ENCODE data around the gene OXSR1.

Gene OXSR1

GRCh38 chr3:38154033-38154494 lies 11.3 kb upstream of the OXSR1 start:
- Histone ChIP-seq H3K27ac (ENCODE audit: low read depth, low read length) (peak overlapping the region; percentile 70), H3K9ac (ENCODE audit: low read length) (no peak overlapping the region), H4K12ac (ENCODE audit: low read depth, low read length) (no peak overlapping the region), H3K4me3 (ENCODE audit: low read depth, low read length) (no peak overlapping the region), H3K79me1 (ENCODE audit: low read length) (peaks cover 3% of the 10 kb centered on the region), H3K9me3 (ENCODE audit: insufficient read depth, low read depth, low read length) (no peaks in the 10 kb centered on the region), H2BK12ac (ENCODE audit: low read length) (no peak overlapping the region), H3K79me2 (ENCODE audit: control insufficient read depth, insufficient read depth, low read length, poor library complexity) (no peaks in the 10 kb centered on the region), H2BK5ac (ENCODE audit: low read depth, low read length, poor library complexity) (no peak overlapping the region), H3K4me2 (ENCODE audit: low read length) (peak overlapping the region; percentile 22), H2AFZ (ENCODE audit: insufficient read depth, low read length, poor library complexity) (no peak overlapping the region), H3K27me3 (ENCODE audit: insufficient read depth, low read length) (no peaks in the 10 kb centered on the region), H3K4ac (ENCODE audit: low read depth, low read length) (no peak overlapping the region), H3K36me3 (ENCODE audit: control insufficient read depth in 1 of 2, insufficient read depth in 2 of 2, low read length in 2 of 2) (no peaks in the 10 kb centered on the region), H3K4me1 (ENCODE audit: control insufficient read depth in 1 of 2, insufficient read depth in 2 of 2, low read length in 2 of 2) (peaks cover 3 to 16% of the 10 kb centered on the region in 2 experiments), H3K14ac (ENCODE audit: low read length) (no peak overlapping the region), H3K18ac (ENCODE audit: low read length) (no peak overlapping the region), H2BK120ac (ENCODE audit: insufficient read depth, low read length, poor library complexity) (no peak overlapping the region), H3K23ac (ENCODE audit: low read length) (no peak overlapping the region), H4K8ac (ENCODE audit: low read depth, low read length) (no peak overlapping the region), H4K91ac (ENCODE audit: low read depth, low read length) (no peak overlapping the region), H2AK5ac (ENCODE audit: low read length) (no peak overlapping the region)
- DNase-seq: peak; percentile 87 to 98
- WGBS (ENCODE audit: extremely low coverage, insufficient coverage, insufficient read length): no CpG with 5 or more reads among the region's 2 CpGs

- no peaks in the 10 kb centered on the region for H3K9me3 ChIP-seq (ENCODE audit: insufficient read depth, low read depth, low read length)
- H2BK120ac ChIP-seq (ENCODE audit: insufficient read depth, low read length, poor library complexity): no peak overlapping the region
- no peak overlapping the region for H4K91ac ChIP-seq (ENCODE audit: low read depth, low read length)
- no CpG with 5 or more reads among the region's 2 CpGs for WGBS (ENCODE audit: extremely low coverage, insufficient coverage, insufficient read length)
- H3K79me2 ChIP-seq (ENCODE audit: control insufficient read depth, insufficient read depth, low read length, poor library complexity): no peaks in the 10 kb centered on the region
- no peak overlapping the region for H4K8ac ChIP-seq (ENCODE audit: low read depth, low read length)
- no peak overlapping the region for H3K9ac ChIP-seq (ENCODE audit: low read length)
- no peak overlapping the region for H3K23ac ChIP-seq (ENCODE audit: low read length)
- H2BK12ac ChIP-seq (ENCODE audit: low read length): peak overlapping the region; percentile 74
- H3K27me3 ChIP-seq (ENCODE audit: insufficient read depth, low read length): no peaks in the 10 kb centered on the region
- peak; percentile 83 to 89 for DNase-seq
- H3K18ac ChIP-seq (ENCODE audit: low read length): no peak overlapping the region
- no peak overlapping the region for H2AK5ac ChIP-seq (ENCODE audit: low read length)
- no peak overlapping the region for H3K4ac ChIP-seq (ENCODE audit: low read depth, low read length)
- H3K4me3 ChIP-seq (ENCODE audit: low read depth, low read length): no peak overlapping the region
- no peak overlapping the region for H2AFZ ChIP-seq (ENCODE audit: insufficient read depth, low read length, poor library complexity)
- peak overlapping the region; percentile 70 for H3K27ac ChIP-seq (ENCODE audit: low read depth, low read length)
- H3K4me1 ChIP-seq (ENCODE audit: control insufficient read depth in 1 of 2, insufficient read depth in 2 of 2, low read length in 2 of 2): peaks cover 3 to 14% of the 10 kb centered on the region in 2 experiments
- no peak overlapping the region for H4K12ac ChIP-seq (ENCODE audit: low read depth, low read length)
- no peak overlapping the region for H3K14ac ChIP-seq (ENCODE audit: low read length)
- peak overlapping the region; percentile 37 for H2BK5ac ChIP-seq (ENCODE audit: low read depth, low read length, poor library complexity)
- H3K79me1 ChIP-seq (ENCODE audit: low read length): peaks cover 3% of the 10 kb centered on the region
- H3K4me2 ChIP-seq (ENCODE audit: low read length): no peak overlapping the region
- no peaks in the 10 kb centered on the region for H3K36me3 ChIP-seq (ENCODE audit: control insufficient read depth in 1 of 2, insufficient read depth in 2 of 2, low read length in 2 of 2)
Observed at GRCh38 chr3:38154625-38155255, 10.6 kb upstream of the OXSR1 start.

GRCh38 chr3:38155825-38156224 lies 9.5 kb upstream of the OXSR1 start:
- peak overlapping the region; percentile 43 for H4K91ac ChIP-seq (ENCODE audit: low read depth, low read length)
- H2AFZ ChIP-seq (ENCODE audit: insufficient read depth, low read length, poor library complexity): no peak overlapping the region
- H3K79me1 ChIP-seq (ENCODE audit: low read length): peaks cover 3% of the 10 kb centered on the region
- no CpG with 5 or more reads among the region's 2 CpGs for WGBS (ENCODE audit: extremely low coverage, insufficient coverage, insufficient read length)
- no peak overlapping the region for H2BK12ac ChIP-seq (ENCODE audit: low read length)
- H3K9ac ChIP-seq (ENCODE audit: low read length): no peak overlapping the region
- peaks cover 3 to 11% of the 10 kb centered on the region in 2 experiments for H3K4me1 ChIP-seq (ENCODE audit: control insufficient read depth in 1 of 2, insufficient read depth in 2 of 2, low read length in 2 of 2)
- no peak overlapping the region for H3K4me2 ChIP-seq (ENCODE audit: low read length)
- H2AK5ac ChIP-seq (ENCODE audit: low read length): no peak overlapping the region
- no peak overlapping the region for H3K4me3 ChIP-seq (ENCODE audit: low read depth, low read length)
- no peak overlapping the region for H3K4ac ChIP-seq (ENCODE audit: low read depth, low read length)
- no peak for DNase-seq
- no peak overlapping the region for H2BK5ac ChIP-seq (ENCODE audit: low read depth, low read length, poor library complexity)
- no peak overlapping the region for H4K8ac ChIP-seq (ENCODE audit: low read depth, low read length)
- H3K27ac ChIP-seq (ENCODE audit: low read depth, low read length): no peak overlapping the region
- no peaks in the 10 kb centered on the region for H3K9me3 ChIP-seq (ENCODE audit: insufficient read depth, low read depth, low read length)
- no peak overlapping the region for H4K12ac ChIP-seq (ENCODE audit: low read depth, low read length)
- no peaks in the 10 kb centered on the region for H3K79me2 ChIP-seq (ENCODE audit: control insufficient read depth, insufficient read depth, low read length, poor library complexity)
- no peak overlapping the region for H3K18ac ChIP-seq (ENCODE audit: low read length)
- no peak overlapping the region for H2BK120ac ChIP-seq (ENCODE audit: insufficient read depth, low read length, poor library complexity)
- H3K23ac ChIP-seq (ENCODE audit: low read length): no peak overlapping the region
- no peaks in the 10 kb centered on the region for H3K27me3 ChIP-seq (ENCODE audit: insufficient read depth, low read length)
- no peak overlapping the region for H3K14ac ChIP-seq (ENCODE audit: low read length)
- no peaks in the 10 kb centered on the region for H3K36me3 ChIP-seq (ENCODE audit: control insufficient read depth in 1 of 2, insufficient read depth in 2 of 2, low read length in 2 of 2)

- Histone ChIP-seq H4K8ac (ENCODE audit: low read depth, low read length) (no peak overlapping the region), H3K4me1 (ENCODE audit: control insufficient read depth in 1 of 2, insufficient read depth in 2 of 2, low read length in 2 of 2) (peaks cover 3 to 11% of the 10 kb centered on the region in 2 experiments), H2AK5ac (ENCODE audit: low read length) (no peak overlapping the region), H3K79me2 (ENCODE audit: control insufficient read depth, insufficient read depth, low read length, poor library complexity) (no peaks in the 10 kb centered on the region), H3K4me2 (ENCODE audit: low read length) (no peak overlapping the region), H3K27ac (ENCODE audit: low read depth, low read length) (no peak overlapping the region), H3K18ac (ENCODE audit: low read length) (no peak overlapping the region), H3K36me3 (ENCODE audit: control insufficient read depth in 1 of 2, insufficient read depth in 2 of 2, low read length in 2 of 2) (no peaks in the 10 kb centered on the region), H3K9me3 (ENCODE audit: insufficient read depth, low read depth, low read length) (no peaks in the 10 kb centered on the region), H3K27me3 (ENCODE audit: insufficient read depth, low read length) (no peaks in the 10 kb centered on the region), H3K23ac (ENCODE audit: low read length) (no peak overlapping the region), H3K14ac (ENCODE audit: low read length) (no peak overlapping the region), H3K79me1 (ENCODE audit: low read length) (peaks cover 3% of the 10 kb centered on the region), H3K9ac (ENCODE audit: low read length) (no peak overlapping the region), H3K4me3 (ENCODE audit: low read depth, low read length) (no peak overlapping the region), H4K12ac (ENCODE audit: low read depth, low read length) (no peak overlapping the region), H2BK5ac (ENCODE audit: low read depth, low read length, poor library complexity) (no peak overlapping the region), H2BK12ac (ENCODE audit: low read length) (no peak overlapping the region), H2AFZ (ENCODE audit: insufficient read depth, low read length, poor library complexity) (no peak overlapping the region), H3K4ac (ENCODE audit: low read depth, low read length) (no peak overlapping the region), H2BK120ac (ENCODE audit: insufficient read depth, low read length, poor library complexity) (no peak overlapping the region), H4K91ac (ENCODE audit: low read depth, low read length) (no peak overlapping the region)
- WGBS (ENCODE audit: extremely low coverage, insufficient coverage, insufficient read length): no CpG with 5 or more reads among the region's 2 CpGs
- no peak for DNase-seq
Observed at GRCh38 chr3:38157117-38157516, 8.2 kb upstream of the OXSR1 start.

All from trophoblast cell (in vitro differentiated cells and primary cell).